ENCODE results near the gene TMEM59L.

The TMEM59L gene

GRCh38 chr19:18660051-18660910 lies 47.6 kb downstream of the TMEM59L start:
- no peak for DNase-seq

DNA sequence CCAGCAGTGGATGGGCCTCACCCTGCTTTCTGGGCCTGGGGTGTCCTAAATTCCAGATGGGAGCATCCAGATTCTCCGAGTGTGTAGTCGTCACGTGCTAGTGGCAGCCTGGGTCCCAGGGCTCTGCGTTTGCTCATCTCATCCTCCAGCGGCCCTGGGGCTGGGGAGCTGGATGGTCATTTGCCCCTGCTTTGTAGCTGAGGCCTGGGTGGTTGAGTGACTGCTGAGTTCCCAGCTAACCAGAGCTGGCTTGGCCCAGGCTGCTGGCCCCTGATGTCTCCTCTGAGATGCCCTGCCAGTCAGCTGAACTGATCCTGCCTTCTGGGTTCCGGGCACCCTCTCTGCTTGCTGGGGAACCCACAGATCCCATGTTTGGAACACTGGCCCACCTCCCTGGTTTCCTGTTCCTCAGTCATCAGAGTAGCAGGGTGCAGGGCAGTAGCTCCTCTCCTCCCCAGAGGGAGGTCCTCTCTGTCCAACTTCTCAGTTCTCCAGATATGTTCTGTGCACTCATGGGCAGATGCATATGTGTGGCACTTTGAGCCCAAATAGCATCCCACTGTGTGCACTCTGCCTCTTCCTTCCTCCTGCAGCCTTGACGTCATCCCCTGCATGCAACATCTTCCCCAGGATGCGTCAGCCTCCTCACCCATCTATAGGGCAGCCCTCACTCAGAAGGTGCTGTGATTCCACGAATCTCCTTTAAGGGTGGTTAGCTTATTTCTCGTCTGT lies 48.4 kb downstream of the TMEM59L start:
- DNase-seq, result no peak

DNA sequence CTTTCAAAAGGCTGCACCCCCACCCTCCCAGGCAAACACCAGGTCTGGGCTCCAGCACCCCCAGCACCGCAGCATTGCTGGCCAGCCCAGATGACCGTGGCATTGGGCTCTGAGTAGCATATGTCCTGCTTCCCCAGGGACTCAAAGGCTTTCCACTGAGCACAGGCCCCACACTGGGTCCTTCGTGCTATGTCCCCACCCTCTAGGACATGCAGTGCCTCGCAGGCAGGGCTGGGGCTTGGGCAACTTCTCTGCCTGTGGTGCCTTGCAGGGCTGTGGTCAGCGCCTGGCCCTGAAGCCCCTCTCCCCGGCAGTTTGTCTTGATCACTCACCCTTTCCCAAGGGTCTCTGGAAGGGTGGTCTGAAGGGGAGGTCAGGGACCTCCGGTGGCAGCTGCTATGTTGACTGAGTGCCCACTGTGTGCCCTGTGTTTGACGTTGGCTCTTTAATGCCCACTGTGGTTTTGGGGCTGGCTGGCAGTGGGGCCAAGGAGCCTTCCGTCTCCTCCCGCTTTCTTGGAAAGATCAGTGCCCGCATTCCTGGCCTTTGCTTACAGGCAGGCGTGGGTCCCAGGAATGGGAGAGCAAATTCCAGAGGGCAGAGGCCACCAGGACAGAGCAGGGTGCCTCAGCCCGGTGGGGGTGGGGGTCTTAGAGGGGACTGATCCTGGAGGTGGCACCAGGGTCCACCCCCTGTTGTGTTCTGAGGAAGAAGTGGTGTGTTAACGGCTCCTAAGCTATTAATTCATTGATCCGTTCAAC lies 50.5 kb downstream of the TMEM59L start:
- no peak for DNase-seq

DNA sequence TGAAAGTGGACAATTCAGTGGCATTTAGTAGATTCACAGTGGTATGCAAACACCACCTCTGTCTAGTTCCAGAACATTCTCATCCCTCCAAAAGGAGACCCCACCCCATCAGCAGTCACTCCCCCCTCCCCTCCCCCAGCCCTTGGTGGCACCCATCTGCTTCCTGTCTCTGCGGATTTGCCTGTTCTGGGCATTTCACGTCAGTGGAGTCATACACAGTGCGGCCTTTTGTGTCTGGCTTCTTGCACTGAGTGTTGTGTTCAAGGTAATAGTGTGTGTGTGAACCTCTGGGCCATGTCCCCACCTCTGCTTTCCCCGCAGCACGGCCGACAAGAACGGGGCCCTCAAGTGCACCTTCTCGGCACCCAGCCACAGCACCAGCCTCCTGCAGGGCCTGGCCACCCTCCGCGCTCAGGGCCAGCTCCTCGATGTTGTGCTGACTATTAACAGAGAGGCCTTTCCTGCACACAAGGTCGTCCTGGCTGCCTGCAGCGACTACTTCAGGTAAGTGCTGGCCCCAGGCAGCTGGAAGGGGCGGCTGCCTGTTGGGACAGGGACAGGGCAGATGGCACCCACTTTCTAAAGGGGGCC lies 51.4 kb downstream of the TMEM59L start:
- no peak for DNase-seq

DNA sequence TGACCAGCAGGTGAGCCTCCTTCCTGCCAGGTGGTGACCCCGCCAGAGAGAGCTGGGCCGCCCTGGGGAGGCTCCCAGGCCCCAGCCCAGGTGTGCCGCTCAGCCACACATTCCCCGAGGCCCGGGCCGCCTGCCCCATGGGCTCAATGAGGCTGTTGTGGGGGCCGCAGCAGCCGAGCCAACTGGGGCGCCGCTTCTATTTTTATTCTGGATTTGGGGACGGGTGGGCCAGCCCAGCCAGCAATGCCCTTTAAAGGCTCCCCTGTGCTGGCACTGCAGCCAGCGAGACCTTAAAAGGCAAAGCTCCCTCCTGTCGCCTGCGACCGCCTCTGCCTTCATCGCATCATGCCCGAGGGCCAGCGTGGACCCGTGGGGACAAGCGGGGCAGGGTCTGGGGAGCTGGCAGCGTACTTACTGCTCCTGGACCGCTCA lies 53.1 kb downstream of the TMEM59L start:
- no peak for DNase-seq

- no peak for DNase-seq
These were observed 53.6 kb downstream of the TMEM59L start for GRCh38 chr19:18666317-18666716.

DNA sequence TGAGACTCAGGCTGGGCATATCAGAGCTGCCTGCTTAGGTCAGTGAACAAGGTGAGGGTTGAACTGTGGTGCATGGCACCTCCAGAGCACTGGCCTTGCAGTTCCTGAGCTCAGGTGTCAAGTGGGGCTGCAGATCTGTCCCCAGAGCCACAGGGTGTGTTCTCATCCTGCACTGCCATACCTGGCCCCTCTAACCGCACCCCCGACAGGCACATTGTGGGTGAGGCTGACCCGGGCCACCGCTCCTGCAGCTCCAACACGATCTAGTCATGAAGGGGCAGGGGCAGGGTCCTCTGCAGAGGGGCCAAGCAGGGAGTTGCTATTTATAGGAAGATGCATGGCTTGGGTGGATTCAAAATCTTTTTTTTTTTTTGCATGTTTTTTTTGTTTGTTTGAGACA lies 54.1 kb downstream of the TMEM59L start:
- no peak for DNase-seq

- DNase-seq, result no peak
These were observed 55.0 kb downstream of the TMEM59L start for GRCh38 chr19:18667531-18668251.

GRCh38 chr19:18668252-18668631 lies 55.6 kb downstream of the TMEM59L start:
- no peak for DNase-seq

DNA sequence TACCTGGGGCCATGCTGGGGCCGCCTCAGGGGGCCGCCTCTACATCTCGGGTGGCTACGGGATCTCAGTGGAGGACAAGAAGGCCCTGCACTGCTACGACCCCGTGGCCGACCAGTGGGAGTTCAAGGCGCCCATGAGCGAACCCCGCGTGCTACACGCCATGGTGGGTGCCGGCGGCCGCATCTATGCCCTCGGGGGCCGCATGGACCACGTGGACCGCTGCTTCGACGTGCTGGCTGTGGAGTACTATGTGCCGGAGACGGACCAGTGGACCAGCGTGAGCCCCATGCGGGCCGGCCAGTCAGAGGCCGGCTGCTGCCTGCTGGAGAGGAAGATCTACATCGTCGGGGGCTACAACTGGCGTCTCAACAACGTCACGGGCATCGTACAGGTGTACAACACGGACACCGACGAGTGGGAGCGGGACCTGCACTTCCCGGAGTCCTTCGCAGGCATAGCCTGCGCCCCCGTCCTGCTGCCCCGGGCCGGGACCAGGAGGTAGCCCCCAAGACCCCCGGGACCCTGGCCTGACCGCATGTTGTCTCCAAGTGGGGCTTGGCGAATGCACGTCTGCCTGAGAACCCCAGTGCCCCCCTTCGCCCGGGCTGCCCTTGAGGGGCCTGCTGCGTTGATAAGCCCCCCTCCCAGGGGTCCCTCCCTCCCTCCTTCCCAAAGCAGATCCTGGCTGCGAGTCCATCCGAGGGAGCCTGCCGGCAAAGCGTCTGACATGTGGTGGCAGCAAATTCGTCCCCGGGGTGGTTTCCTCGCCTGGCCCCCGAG lies 56.3 kb downstream of the TMEM59L start:
- no peak for DNase-seq

DNA sequence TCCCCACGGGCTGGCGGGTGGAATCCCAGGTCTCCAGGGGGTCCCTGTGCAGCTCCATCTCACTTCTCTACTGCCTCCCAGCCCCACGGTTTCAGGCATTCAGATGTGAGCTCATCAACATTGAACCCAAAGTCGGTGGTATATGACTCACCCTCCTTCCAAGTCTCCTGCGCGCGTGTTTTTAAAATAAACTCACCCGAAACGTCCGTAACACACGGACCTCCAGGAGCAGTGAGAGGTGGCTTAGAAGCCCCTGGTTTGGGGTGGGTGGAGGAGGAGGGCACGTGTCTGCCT lies 56.8 kb downstream of the TMEM59L start:
- no peak for DNase-seq

DNA sequence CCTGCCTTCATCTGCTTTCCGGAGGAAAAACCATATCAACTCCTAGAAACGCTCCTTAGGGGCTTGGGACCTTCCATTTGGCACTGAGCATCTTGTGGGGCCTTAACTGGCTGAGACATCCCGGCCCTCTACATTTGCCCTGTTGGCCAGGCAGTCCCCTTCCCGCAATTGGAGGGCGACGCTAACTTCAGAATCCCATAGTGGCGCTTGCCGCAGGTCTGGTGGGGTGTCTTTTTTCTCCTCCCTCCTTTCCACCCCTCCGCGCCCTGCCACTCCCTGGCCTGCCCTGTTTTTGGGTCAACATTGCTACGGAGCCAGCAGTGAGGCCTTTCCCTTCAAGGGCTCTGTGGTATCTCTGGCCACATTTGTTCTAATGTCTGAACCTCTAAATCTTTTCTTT lies 57.2 kb downstream of the TMEM59L start:
- DNase-seq, result no peak

DNA sequence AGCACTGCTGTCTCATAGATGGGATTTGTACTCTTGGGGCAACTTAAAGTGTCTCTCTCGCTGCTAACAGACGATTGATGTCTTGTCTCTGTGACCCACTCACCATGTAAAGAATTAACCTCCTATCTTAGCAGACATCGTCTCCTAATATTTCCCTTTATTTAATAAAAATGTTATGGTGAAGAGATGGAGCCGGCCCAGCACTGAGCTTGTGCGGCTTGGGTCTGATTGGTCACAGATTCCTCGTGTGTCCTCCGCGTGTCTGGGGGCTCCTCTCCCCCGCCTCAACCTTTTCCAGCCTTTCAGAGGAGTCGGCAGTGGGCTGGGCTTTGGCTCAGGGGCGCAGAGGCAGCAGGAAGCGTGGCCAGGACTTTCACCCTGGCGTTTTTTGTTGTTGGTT lies 57.6 kb downstream of the TMEM59L start:
- no peak for DNase-seq

All from amniotic stem cell (primary cell).